Hepatocyte (in vitro differentiated cells): ENCODE results near the gene HMX2.

Source experiments
- CTCF ChIP-seq: fragments of 200-600 bp; sonication (generic); IDR thresholded peaks from 2 replicates; pipeline ENCODE4 v1.5.1; 2016; ENCODE audit warnings: antibody characterized with exemption, mild to moderate bottlenecking; ENCODE audit not compliant: poor library complexity
- EZH2 ChIP-seq: fragments of 200-600 bp; sonication (generic); IDR thresholded peaks from 2 replicates; pipeline ENCODE4 v1.6.1; 2016; ENCODE audit warnings: antibody characterized with exemption, mild to moderate bottlenecking, borderline replicate concordance
- EZH2phosphoT487 ChIP-seq: fragments of 200-600 bp; sonication (generic); IDR thresholded peaks from one replicate; pipeline ENCODE4 v1.6.1; 2018; ENCODE audit warnings: antibody characterized with exemption, mild to moderate bottlenecking, low read depth, moderate library complexity; ENCODE audit not compliant: unreplicated experiment, severe bottlenecking

GRCh38 chr10:123187781-123188180, 39.8 kb downstream of the HMX2 start:
- TF ChIP-seq CTCF (no peak), EZH2 (no peak), EZH2phosphoT487 (no peak)
